Tibial nerve (tissue), 4 donors: Measurements from ENCODE around the gene MRO. TPM values are rescaled to one million over a fixed set of nuclear protein-coding genes. Genes with fewer than 3 reads are reported as not detected.

Experiments
- DNase-seq, 2 donors: peaks; one replicate each; pipeline ENCODE4 v3.0.0-alpha.2; 2019; ENCODE audit warnings: low spot score in 2 of 2
- H3K27ac ChIP-seq, 4 donors: fragments of 200-600 bp; sonication (generic) in 3 of 4; one replicate each; pipeline ENCODE4 v1.5.1; 2017 to 2019; ENCODE audit warnings: mild to moderate bottlenecking in 1 of 4
- H3K27me3 ChIP-seq, 2 donors: fragments of 200-600 bp; sonication (generic) in 1 of 2; one replicate each; pipeline versions ENCODE4 v1.5.1 to v1.6.0; 2017 to 2019
- H3K36me3 ChIP-seq, 3 donors: fragments of 200-600 bp; sonication (generic); one replicate each; pipeline ENCODE4 v1.5.1; 2018 to 2019
- H3K4me1 ChIP-seq, 4 donors: fragments of 200-600 bp; sonication (generic) in 3 of 4; one replicate each; pipeline ENCODE4 v1.5.1; 2017 to 2019
- H3K4me3 ChIP-seq, 4 donors: fragments of 200-600 bp; sonication (generic) in 3 of 4; one replicate each; pipeline ENCODE4 v1.5.1; 2017 to 2019; ENCODE audit warnings: mild to moderate bottlenecking in 1 of 4, moderate library complexity in 1 of 4
- H3K9me3 ChIP-seq, 4 donors: fragments of 200-600 bp; sonication (generic) in 3 of 4; one replicate each; pipeline ENCODE4 v1.5.1; 2017 to 2019
- EP300 ChIP-seq, 2 donors: sonication (generic); formaldehyde crosslinking; IDR thresholded peaks; one replicate each; pipeline ENCODE4 v1.6.1; 2017; ENCODE audit warnings: antibody characterized with exemption in 2 of 2, mild to moderate bottlenecking in 1 of 2
- POLR2A ChIP-seq, 2 donors: fragments of 450-650 bp; IDR thresholded peaks; one replicate each; pipeline ENCODE4 v1.6.1; 2017; ENCODE audit warnings: antibody characterized with exemption in 2 of 2, mild to moderate bottlenecking in 2 of 2, moderate library complexity in 2 of 2
- WGBS, 2 donors: methylation state at CpG; one replicate each; pipeline ENCODE4 v1.1.5; 2018; 5-methylcytosine and 5-hydroxymethylcytosine counted together
- total RNA-seq, 4 donors: library from RNA; depleted of rRNA; stranded (reverse); fragments of >200 nt; gene quantifications; one replicate each; pipeline ENCODE4 v1.1.0, GENCODE V29; 2016
- TF ChIP-seq, protein P1 (sequence below), 5 experiments: fragments of 200-600 bp in 3 of 5; fragments of 450-650 bp in 2 of 5; sonication (generic) in 3 of 5; IDR thresholded peaks; one replicate each; pipeline ENCODE4 v1.5.1; 2016 to 2019; ENCODE audit warnings: antibody characterized with exemption in 5 of 5, mild to moderate bottlenecking in 3 of 5, moderate library complexity in 2 of 5

MRO gene
- total RNA-seq, 4 donors from 2014 or later = 0.63 to 2.0 (median 1.4) TPM

DNA sequence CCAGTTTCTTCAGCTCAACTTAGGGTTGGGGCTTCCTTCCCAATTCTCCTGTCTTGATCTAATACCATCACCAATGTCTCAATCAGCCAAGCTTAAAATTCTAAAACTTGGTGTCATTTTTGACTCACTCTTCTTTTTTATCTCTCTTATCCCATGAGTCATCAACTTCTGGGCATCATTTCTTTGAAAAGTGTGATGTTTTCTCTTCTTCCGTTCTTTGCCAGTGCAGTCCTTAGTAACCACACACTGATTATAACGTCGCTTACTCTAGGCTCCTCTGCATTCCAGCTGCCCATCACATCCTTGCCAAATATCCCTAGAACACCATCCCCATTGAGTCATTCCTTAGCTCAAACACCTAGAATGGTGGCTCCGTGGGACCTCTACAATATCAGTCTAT is 27.4 kb upstream of the MRO start:
- H3K36me3 ChIP-seq = no peaks in the 10 kb centered on the region
- no peaks in the 10 kb centered on the region for H3K27me3 ChIP-seq
- WGBS, 2 donors = 90 to 92% methylated on average over 4 of the region's 4 CpGs
- no peak for DNase-seq
- H3K9me3 ChIP-seq = no peaks in the 10 kb centered on the region
- H3K4me3 ChIP-seq = no peak overlapping the region
- TF ChIP-seq, protein P1, sequence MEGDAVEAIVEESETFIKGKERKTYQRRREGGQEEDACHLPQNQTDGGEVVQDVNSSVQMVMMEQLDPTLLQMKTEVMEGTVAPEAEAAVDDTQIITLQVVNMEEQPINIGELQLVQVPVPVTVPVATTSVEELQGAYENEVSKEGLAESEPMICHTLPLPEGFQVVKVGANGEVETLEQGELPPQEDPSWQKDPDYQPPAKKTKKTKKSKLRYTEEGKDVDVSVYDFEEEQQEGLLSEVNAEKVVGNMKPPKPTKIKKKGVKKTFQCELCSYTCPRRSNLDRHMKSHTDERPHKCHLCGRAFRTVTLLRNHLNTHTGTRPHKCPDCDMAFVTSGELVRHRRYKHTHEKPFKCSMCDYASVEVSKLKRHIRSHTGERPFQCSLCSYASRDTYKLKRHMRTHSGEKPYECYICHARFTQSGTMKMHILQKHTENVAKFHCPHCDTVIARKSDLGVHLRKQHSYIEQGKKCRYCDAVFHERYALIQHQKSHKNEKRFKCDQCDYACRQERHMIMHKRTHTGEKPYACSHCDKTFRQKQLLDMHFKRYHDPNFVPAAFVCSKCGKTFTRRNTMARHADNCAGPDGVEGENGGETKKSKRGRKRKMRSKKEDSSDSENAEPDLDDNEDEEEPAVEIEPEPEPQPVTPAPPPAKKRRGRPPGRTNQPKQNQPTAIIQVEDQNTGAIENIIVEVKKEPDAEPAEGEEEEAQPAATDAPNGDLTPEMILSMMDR (IDR thresholded peaks at IDR 0.05) = no peak
- TF ChIP-seq EP300 (IDR thresholded peaks at IDR 0.05) (no peak), POLR2A (IDR thresholded peaks at IDR 0.05) (no peak)
- peaks cover 0 to 3% (median 0%) of the 10 kb centered on the region in 4 donors for H3K4me1 ChIP-seq
- no peak overlapping the region for H3K27ac ChIP-seq

DNA sequence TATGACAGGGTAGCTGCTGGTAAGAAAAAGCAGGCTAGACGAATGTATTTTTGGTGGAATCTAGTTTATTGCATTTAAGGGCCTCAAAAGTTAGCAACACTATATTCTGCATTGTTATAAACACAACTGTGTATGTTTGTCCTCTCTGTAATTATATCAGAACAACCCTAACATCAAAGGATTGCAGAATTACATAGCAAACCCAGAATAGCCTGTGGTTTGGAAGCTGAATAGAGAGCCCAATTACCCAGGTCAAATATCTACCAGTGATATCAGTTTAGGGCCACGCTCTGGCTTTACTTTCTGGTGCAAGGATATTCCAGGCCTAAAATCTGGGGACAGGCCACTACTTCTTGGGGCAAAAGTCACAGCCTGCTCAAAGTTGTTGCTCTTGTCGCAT is 25.1 kb upstream of the MRO start:
- TF ChIP-seq EP300 (IDR thresholded peaks at IDR 0.05) (no peak), POLR2A (IDR thresholded peaks at IDR 0.05) (no peak)
- TF ChIP-seq, protein P1 (IDR thresholded peaks at IDR 0.05) = no peak
- Histone ChIP-seq H3K27me3 (no peaks in the 10 kb centered on the region), H3K27ac (no peak overlapping the region), H3K36me3 (no peaks in the 10 kb centered on the region), H3K4me1 (peaks cover 0 to 3% (median 0%) of the 10 kb centered on the region in 4 donors), H3K4me3 (no peak overlapping the region), H3K9me3 (no peaks in the 10 kb centered on the region)
- WGBS, 2 donors = 84 to 91% methylated on average over 3 of the region's 3 CpGs
- DNase-seq = no peak

DNA sequence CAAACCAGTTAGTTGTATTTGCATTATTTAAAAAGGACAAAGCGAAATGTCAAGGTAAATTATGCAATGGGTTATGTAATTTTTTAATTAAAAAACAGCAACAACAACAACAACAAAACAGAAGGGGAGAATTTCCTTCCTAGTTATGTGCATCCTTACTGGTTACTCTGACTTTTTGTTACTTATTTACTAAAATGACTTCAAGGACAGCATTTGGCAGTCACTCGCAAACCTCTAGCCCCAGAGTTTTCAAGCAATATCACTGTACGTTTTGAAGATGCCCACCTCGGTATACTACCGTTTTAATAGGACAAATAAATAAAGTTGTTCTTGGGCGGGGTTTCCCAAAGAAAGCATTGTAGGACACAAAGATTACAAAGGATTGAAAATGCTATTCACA is 24.7 kb upstream of the MRO start:
- H3K36me3 ChIP-seq = no peaks in the 10 kb centered on the region
- H3K9me3 ChIP-seq = no peaks in the 10 kb centered on the region
- no peak for DNase-seq
- 72 to 77% methylated on average over 6 of the region's 6 CpGs for WGBS, 2 donors
- peaks cover 0 to 3% (median 0%) of the 10 kb centered on the region in 4 donors for H3K4me1 ChIP-seq
- no peaks in the 10 kb centered on the region for H3K27me3 ChIP-seq
- TF ChIP-seq EP300 (IDR thresholded peaks at IDR 0.05) (no peak), POLR2A (IDR thresholded peaks at IDR 0.05) (no peak)
- TF ChIP-seq, protein P1 (IDR thresholded peaks at IDR 0.05) = no peak
- no peak overlapping the region for H3K4me3 ChIP-seq
- no peak overlapping the region for H3K27ac ChIP-seq

DNA sequence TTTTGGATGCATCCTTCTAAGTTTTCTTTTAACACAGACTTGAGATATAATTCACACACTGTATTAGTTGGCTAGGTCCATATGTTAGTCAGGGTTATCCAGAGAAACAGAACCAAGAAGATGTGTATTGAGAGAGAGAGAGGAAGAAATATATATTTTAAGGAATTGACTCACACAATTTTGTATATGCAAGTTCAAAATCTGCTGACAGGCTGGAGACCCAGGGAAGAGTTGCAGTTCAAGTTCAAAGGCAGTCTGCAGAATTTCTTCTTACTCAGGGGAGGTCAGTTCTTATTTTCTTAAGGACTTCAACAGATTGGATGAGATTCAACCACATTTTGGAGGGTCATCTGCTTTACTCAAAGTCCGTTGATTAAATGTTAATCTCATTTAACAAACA is 23.0 kb upstream of the MRO start:
- no peak overlapping the region for H3K4me3 ChIP-seq
- no peaks in the 10 kb centered on the region for H3K4me1 ChIP-seq
- no peak for TF ChIP-seq EP300 (IDR thresholded peaks at IDR 0.05)
- TF ChIP-seq POLR2A (IDR thresholded peaks at IDR 0.05) = no peak
- TF ChIP-seq, protein P1 (IDR thresholded peaks at IDR 0.05) = no peak
- no peaks in the 10 kb centered on the region for H3K36me3 ChIP-seq
- DNase-seq = no peak
- H3K27ac ChIP-seq = no peak overlapping the region
- 3 to 4% methylated on average over 1 of the region's 1 CpG for WGBS, 2 donors
- H3K27me3 ChIP-seq = no peaks in the 10 kb centered on the region
- H3K9me3 ChIP-seq = no peaks in the 10 kb centered on the region

DNA sequence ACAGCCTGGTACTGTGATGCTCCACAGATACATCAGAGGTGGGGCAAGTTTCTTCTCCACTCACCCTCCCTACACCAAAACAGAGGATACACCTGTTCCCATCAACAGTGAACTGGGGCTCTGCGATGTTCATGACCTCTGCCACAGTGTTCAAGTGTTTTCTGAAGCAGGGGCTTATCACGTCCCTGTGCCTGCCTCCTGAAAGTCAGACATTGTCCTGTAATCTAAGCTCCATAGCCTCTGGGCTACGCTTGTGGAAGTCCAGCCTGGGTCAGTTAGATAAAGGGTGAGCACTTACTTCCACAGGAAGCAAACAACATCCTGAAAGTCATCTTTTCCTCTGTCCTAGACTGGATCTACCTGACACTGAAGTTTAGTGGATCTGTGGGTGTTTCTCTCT is 20.2 kb upstream of the MRO start:
- 41 to 54% methylated on average over 3 of the region's 3 CpGs for WGBS, 2 donors
- no peak overlapping the region for H3K27ac ChIP-seq
- no peak overlapping the region for H3K4me3 ChIP-seq

More for the DNA sequence above, 20.2 kb upstream of the MRO start:
- TF ChIP-seq POLR2A (IDR thresholded peaks at IDR 0.05) (no peak), EP300 (IDR thresholded peaks at IDR 0.05) (no peak)
- TF ChIP-seq, protein P1 (IDR thresholded peaks at IDR 0.05) = no peak
- H3K4me1 ChIP-seq = peaks cover 0 to 5% (median 0%) of the 10 kb centered on the region in 4 donors
- no peaks in the 10 kb centered on the region for H3K36me3 ChIP-seq
- no peak for DNase-seq
- no peaks in the 10 kb centered on the region for H3K27me3 ChIP-seq
- H3K9me3 ChIP-seq = no peaks in the 10 kb centered on the region
